Small intestine (tissue), 7 donors: ENCODE results near the gene RHBDL1. TPM values are rescaled to one million over a fixed set of nuclear protein-coding genes. Genes with fewer than 3 reads are reported as not detected.

ENCODE experiments used
- DNase-seq, 2 donors: peaks; one replicate each; pipeline versions ENCODE4 v3.0.0 to v3.0.0-alpha.2; 2013
- FAIRE-seq: peaks from 2 replicates; lab custom pipeline; 2012; peaks lifted over from hg19 to GRCh38; lab: Jason Lieb, UNC
- H3K27ac ChIP-seq, 3 donors: one replicate each; pipeline ENCODE4 v1.5.1; 2013; ENCODE audit warnings: low read length in 2 of 3, mild to moderate bottlenecking in 2 of 3, control low read depth in 1 of 3, inconsistent platforms in 1 of 3, low read depth in 1 of 3, moderate library complexity in 1 of 3
- H3K27me3 ChIP-seq, 3 donors: one replicate each; pipeline ENCODE4 v1.6.1; 2013; ENCODE audit warnings: low read length in 3 of 3, inconsistent platforms in 1 of 3; ENCODE audit not compliant: control insufficient read depth in 3 of 3, insufficient read depth in 3 of 3
- H3K36me3 ChIP-seq, 3 donors: one replicate each; pipeline ENCODE4 v1.6.1; 2013; ENCODE audit warnings: low read length in 3 of 3, inconsistent platforms in 1 of 3, low read depth in 1 of 3, mild to moderate bottlenecking in 1 of 3, moderate library complexity in 1 of 3; ENCODE audit not compliant: control insufficient read depth in 3 of 3, insufficient read depth in 2 of 3
- H3K4me1 ChIP-seq, 3 donors: one replicate each; pipeline ENCODE4 v1.6.1; 2013; ENCODE audit warnings: low read length in 2 of 3, inconsistent platforms in 1 of 3, low read depth in 1 of 3, mild to moderate bottlenecking in 1 of 3, moderate library complexity in 1 of 3; ENCODE audit not compliant: control insufficient read depth in 3 of 3, insufficient read depth in 2 of 3
- H3K4me3 ChIP-seq, 3 donors: one replicate each; pipeline ENCODE4 v1.5.1; 2013; ENCODE audit warnings: low read length in 3 of 3, control low read depth in 1 of 3, inconsistent platforms in 1 of 3, low read depth in 1 of 3, mild to moderate bottlenecking in 1 of 3, moderate library complexity in 1 of 3
- H3K9me3 ChIP-seq, 2 donors: one replicate each; pipeline ENCODE4 v1.6.1; 2013; ENCODE audit warnings: low read depth in 1 of 2, low read length in 1 of 2; ENCODE audit not compliant: control insufficient read depth in 2 of 2, insufficient read depth in 1 of 2
- WGBS, 3 donors: extraction: QIAGEN DNeasy Blood & Tissue Kit; methylation state at CpG; one replicate each; pipeline ENCODE4 v1.1.7; 2013; 5-methylcytosine and 5-hydroxymethylcytosine counted together
- polyA plus RNA-seq, 4 donors: library from polyadenylated mRNA; stranded (reverse) in 3 of 4; unstranded in 1 of 4; fragments of 200-250 nt in 3 of 4; fragments of 120-200 nt in 1 of 4; gene quantifications; one replicate each; pipeline versions ENCODE4 v1.2.1 to v1.2.3, GENCODE V29; 2013
- donor health status: healthy with polysubstance abuse.
- donor health status: control.
- donor health status: control.
- donor health status: Bipolar disorder and iron deficiency.
- donor health status: healthy.

The RHBDL1 gene
- polyA plus RNA-seq, 4 donors = 2.7 to 6.2 (median 4.7) TPM

DNA sequence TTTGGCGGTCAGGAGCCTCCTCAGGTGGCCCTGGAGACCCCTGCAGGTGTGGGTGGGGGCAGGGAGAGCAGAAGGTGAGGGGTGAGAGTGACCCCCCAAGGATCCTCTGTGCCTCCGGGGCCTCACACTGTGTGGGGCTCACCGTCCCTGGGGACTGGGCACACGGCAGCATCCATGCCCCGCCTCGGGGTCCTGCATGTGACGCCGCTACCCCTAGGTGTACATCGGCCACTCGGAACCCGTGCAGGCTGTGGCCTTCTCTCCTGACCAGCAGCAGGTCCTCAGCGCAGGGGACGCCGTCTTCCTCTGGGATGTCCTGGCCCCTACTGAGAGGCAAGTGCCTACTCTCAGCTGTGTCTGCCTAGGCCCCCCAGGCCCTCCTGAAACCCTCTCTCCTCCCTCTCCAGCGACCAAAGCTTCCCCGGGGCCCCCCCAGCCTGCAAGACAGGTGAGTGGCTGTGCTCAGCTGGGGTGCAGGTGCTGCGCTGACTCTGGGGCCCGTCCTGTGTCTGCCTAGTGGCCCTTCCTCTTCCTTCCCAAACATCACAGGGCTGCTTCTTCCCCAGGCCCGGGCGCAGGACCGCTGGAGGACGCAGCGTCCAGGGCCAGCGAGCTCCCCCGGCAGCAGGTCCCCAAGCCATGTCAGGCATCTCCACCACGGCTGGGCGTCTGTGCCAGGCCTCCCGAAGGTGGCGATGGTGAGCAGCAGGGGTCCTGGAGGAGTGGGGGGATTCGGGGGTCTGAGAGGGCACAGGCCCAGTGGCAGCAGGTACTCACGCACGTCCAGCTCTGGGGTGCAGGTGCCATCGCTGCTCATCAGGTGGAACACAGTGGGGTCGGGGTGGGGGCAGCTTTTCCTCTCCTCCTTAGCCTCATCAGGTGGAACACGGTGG is 16.5 kb upstream of the RHBDL1 start:
- Histone ChIP-seq H3K9me3 (no peaks in the 10 kb centered on the region), H3K27ac (no peak overlapping the region), H3K27me3 (no peaks in the 10 kb centered on the region), H3K4me1 (peaks cover 0 to 17% (median 0%) of the 10 kb centered on the region in 3 donors), H3K4me3 (no peak overlapping the region), H3K36me3 (peaks cover 0 to 87% (median 0%) of the 10 kb centered on the region in 3 donors)
- FAIRE-seq (no peak), DNase-seq (no peak)
- WGBS, 3 donors = 90 to 91% (median 90%) methylated on average over 28 to 35 of the region's 35 CpGs

DNA sequence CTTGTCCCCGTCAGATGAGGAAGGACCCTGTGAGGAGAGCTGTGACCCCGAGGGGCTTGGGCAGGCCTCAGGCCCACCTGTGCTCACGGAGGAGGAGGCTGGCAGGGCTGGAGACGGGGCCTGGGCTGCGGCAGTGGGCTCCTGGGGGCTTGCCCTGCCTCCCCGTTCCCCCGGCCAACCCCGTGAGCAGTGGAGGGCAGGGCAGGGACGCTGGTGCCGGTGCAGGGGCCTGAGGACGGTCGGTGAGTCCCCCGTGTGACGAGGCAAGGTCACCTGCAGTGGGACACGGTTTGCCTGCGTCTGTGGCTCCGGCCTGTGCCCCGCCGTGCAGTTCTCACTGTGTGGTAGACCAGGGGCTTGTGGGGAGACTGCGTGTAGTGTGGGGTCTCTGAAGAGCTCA is 15.9 kb upstream of the RHBDL1 start:
- Histone ChIP-seq H3K27ac (no peak overlapping the region), H3K27me3 (no peaks in the 10 kb centered on the region), H3K4me3 (no peak overlapping the region), H3K36me3 (peaks cover 0 to 88% (median 0%) of the 10 kb centered on the region in 3 donors), H3K4me1 (peaks cover 0 to 17% (median 0%) of the 10 kb centered on the region in 3 donors), H3K9me3 (no peaks in the 10 kb centered on the region)
- 90 to 91% (median 90%) methylated on average over 11 to 20 of the region's 20 CpGs for WGBS, 3 donors
- FAIRE-seq = no peak
- no peak for DNase-seq

DNA sequence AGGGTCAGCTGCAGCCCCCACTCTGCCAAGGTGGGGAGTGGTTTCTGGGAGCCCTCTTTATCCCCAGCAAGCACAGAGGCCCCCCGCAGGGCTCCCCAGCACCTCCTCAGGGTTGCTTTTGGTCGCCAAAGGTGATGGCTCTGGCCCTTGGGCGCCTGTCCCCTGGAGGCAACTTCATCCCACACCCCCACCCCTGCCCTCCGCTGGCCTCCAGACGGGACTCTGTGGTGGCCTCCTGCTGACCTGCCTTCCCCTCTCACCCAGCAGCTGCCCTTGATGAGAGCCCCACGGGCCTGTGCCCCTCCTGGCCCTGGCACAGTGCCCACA is 15.4 kb upstream of the RHBDL1 start:
- Histone ChIP-seq H3K36me3 (peaks cover 0 to 83% (median 0%) of the 10 kb centered on the region in 3 donors), H3K4me1 (peaks cover 0 to 17% (median 0%) of the 10 kb centered on the region in 3 donors), H3K27ac (peak overlapping the region in 1 of 3 donors; percentile 59), H3K9me3 (no peaks in the 10 kb centered on the region), H3K27me3 (no peaks in the 10 kb centered on the region), H3K4me3 (no peak overlapping the region)
- no peak for DNase-seq
- FAIRE-seq = no peak
- WGBS, 3 donors = 61 to 69% (median 67%) methylated on average over 6 of the region's 6 CpGs

GRCh38 chr16:660459-661183 is 14.8 kb upstream of the RHBDL1 start:
- Histone ChIP-seq H3K4me3 (no peak overlapping the region), H3K4me1 (peaks cover 0 to 17% (median 0%) of the 10 kb centered on the region in 3 donors), H3K9me3 (no peaks in the 10 kb centered on the region), H3K36me3 (peaks cover 0 to 78% (median 0%) of the 10 kb centered on the region in 3 donors), H3K27me3 (no peaks in the 10 kb centered on the region), H3K27ac (peak overlapping the region in 2 of 3 donors; percentile 53 to 59)
- WGBS, 3 donors = 20 to 25% (median 21%) methylated on average over 24 to 41 of the region's 43 CpGs
- FAIRE-seq (no peak), DNase-seq (peak; percentile 84 to 88)

DNA sequence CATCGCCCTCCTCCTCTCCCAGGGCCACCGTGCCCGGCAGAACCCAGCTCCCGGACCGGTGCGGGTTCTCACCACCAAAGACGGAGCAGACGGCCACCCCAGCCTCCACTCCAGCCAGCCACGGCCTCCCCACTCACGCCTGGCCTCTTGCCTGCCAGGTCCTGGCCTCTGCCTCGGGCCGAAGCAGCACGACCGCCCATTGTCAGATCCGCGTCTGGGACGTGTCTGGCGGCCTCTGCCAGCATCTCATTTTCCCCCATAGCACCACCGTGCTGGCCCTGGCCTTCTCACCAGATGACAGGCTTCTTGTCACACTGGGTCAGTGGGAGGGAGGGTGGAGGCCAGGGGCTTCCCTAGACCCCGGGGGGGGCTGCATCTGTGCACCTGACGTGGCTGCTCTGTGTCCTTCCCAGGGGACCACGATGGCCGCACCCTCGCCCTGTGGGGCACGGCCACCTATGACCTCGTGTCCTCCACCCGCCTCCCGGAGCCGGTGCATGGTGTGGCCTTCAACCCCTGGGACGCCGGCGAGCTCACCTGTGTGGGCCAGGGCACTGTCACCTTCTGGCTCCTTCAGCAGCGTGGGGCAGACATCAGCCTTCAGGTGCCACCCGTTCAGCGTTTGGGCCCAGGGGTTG is 14.2 kb upstream of the RHBDL1 start:
- Histone ChIP-seq H3K36me3 (peaks cover 0 to 77% (median 0%) of the 10 kb centered on the region in 3 donors), H3K27me3 (no peaks in the 10 kb centered on the region), H3K4me1 (peaks cover 0 to 17% (median 0%) of the 10 kb centered on the region in 3 donors), H3K9me3 (no peaks in the 10 kb centered on the region), H3K27ac (peak overlapping the region in 2 of 3 donors; percentile 14 to 35), H3K4me3 (no peak overlapping the region)
- 51 to 70% (median 67%) methylated on average over 33 to 35 of the region's 35 CpGs for WGBS, 3 donors
- no peak for DNase-seq
- no peak for FAIRE-seq

GRCh38 chr16:662095-662494 is 13.4 kb upstream of the RHBDL1 start:
- Histone ChIP-seq H3K4me3 (no peak overlapping the region), H3K27me3 (no peaks in the 10 kb centered on the region), H3K27ac (no peak overlapping the region), H3K36me3 (peaks cover 0 to 77% (median 0%) of the 10 kb centered on the region in 3 donors), H3K4me1 (peaks cover 0 to 17% (median 0%) of the 10 kb centered on the region in 3 donors), H3K9me3 (no peaks in the 10 kb centered on the region)
- 90 to 94% (median 92%) methylated on average over 15 to 19 of the region's 19 CpGs for WGBS, 3 donors
- DNase-seq (no peak), FAIRE-seq (no peak)

DNA sequence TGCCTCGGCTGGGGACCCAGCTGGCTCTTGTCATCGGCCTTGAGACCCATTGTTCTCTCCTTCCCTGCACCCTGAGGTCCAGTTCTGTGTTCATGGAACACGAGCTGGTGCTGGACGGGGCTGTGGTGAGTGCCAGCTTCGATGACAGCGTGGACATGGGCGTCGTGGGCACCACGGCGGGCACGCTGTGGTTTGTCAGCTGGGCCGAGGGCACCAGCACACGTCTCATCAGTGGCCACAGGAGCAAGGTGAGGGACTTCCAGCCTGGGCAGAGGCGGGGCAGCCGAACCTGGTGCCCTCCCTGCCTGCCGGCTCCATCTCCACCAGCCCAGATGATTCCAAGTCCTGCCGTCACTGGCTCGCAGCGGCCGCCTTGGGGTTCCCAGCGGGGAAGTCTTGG is 12.9 kb upstream of the RHBDL1 start:
- 94 to 95% (median 94%) methylated on average over 20 to 21 of the region's 21 CpGs for WGBS, 3 donors
- Histone ChIP-seq H3K4me3 (no peak overlapping the region), H3K27ac (no peak overlapping the region), H3K36me3 (peaks cover 0 to 77% (median 0%) of the 10 kb centered on the region in 3 donors), H3K27me3 (no peaks in the 10 kb centered on the region), H3K9me3 (no peaks in the 10 kb centered on the region), H3K4me1 (peaks cover 0 to 20% (median 0%) of the 10 kb centered on the region in 3 donors)
- FAIRE-seq (no peak), DNase-seq (no peak)

- WGBS, 3 donors = 88 to 92% (median 91%) methylated on average over 13 of the region's 13 CpGs
- no peak for DNase-seq
These were observed 8.9 kb upstream of the RHBDL1 start for GRCh38 chr16:666572-666971.

More at GRCh38 chr16:666572-666971, 8.9 kb upstream of the RHBDL1 start:
- Histone ChIP-seq H3K27me3 (no peaks in the 10 kb centered on the region), H3K9me3 (no peaks in the 10 kb centered on the region), H3K4me1 (peaks cover 0 to 16% (median 0%) of the 10 kb centered on the region in 3 donors), H3K4me3 (no peak overlapping the region), H3K36me3 (peaks cover 5 to 77% (median 8%) of the 10 kb centered on the region in 3 donors), H3K27ac (no peak overlapping the region)
- no peak for FAIRE-seq
